HL-60 (cell line): ENCODE measurements around the gene CFL1.

ENCODE experiments used
- CTCF ChIP-seq: IDR thresholded peaks from one replicate; pipeline ENCODE4 v1.5.1; 2011; ENCODE audit warnings: low read length, control low read depth, inconsistent platforms; ENCODE audit not compliant: insufficient read depth
- GABPA ChIP-seq: IDR thresholded peaks from 2 replicates; pipeline ENCODE4 v1.6.1; 2012; ENCODE audit warnings: low read depth
- POLR2AphosphoS5 ChIP-seq: IDR thresholded peaks from 2 replicates; pipeline ENCODE4 v1.6.1; 2012; ENCODE audit warnings: low read depth
- TF ChIP-seq, protein P1 (sequence below): IDR thresholded peaks from 2 replicates; pipeline ENCODE4 v1.6.1; 2012; ENCODE audit warnings: low read depth; ENCODE audit not compliant: insufficient replicate concordance

GRCh38 chr11:65900125-65900898 is 42.3 kb upstream of the CFL1 start, which contains the start of gene FOSL1:
- no peak for TF ChIP-seq CTCF
- TF ChIP-seq, protein P1, sequence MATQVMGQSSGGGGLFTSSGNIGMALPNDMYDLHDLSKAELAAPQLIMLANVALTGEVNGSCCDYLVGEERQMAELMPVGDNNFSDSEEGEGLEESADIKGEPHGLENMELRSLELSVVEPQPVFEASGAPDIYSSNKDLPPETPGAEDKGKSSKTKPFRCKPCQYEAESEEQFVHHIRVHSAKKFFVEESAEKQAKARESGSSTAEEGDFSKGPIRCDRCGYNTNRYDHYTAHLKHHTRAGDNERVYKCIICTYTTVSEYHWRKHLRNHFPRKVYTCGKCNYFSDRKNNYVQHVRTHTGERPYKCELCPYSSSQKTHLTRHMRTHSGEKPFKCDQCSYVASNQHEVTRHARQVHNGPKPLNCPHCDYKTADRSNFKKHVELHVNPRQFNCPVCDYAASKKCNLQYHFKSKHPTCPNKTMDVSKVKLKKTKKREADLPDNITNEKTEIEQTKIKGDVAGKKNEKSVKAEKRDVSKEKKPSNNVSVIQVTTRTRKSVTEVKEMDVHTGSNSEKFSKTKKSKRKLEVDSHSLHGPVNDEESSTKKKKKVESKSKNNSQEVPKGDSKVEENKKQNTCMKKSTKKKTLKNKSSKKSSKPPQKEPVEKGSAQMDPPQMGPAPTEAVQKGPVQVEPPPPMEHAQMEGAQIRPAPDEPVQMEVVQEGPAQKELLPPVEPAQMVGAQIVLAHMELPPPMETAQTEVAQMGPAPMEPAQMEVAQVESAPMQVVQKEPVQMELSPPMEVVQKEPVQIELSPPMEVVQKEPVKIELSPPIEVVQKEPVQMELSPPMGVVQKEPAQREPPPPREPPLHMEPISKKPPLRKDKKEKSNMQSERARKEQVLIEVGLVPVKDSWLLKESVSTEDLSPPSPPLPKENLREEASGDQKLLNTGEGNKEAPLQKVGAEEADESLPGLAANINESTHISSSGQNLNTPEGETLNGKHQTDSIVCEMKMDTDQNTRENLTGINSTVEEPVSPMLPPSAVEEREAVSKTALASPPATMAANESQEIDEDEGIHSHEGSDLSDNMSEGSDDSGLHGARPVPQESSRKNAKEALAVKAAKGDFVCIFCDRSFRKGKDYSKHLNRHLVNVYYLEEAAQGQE, result no peak
- no peak for TF ChIP-seq GABPA
- TF ChIP-seq POLR2AphosphoS5, result 0 out of 2 replicates have a peak, but pooled peaks have one; percentile 33
